Smooth muscle cell of the brain vasculature (primary cell): ENCODE results near the gene GATA6.

Experiments
- DNase-seq: peaks from one replicate; pipeline ENCODE4 v3.0.0-alpha.2; 2012; ENCODE audit warnings: low read depth, low spot score

GATA6 gene

DNA sequence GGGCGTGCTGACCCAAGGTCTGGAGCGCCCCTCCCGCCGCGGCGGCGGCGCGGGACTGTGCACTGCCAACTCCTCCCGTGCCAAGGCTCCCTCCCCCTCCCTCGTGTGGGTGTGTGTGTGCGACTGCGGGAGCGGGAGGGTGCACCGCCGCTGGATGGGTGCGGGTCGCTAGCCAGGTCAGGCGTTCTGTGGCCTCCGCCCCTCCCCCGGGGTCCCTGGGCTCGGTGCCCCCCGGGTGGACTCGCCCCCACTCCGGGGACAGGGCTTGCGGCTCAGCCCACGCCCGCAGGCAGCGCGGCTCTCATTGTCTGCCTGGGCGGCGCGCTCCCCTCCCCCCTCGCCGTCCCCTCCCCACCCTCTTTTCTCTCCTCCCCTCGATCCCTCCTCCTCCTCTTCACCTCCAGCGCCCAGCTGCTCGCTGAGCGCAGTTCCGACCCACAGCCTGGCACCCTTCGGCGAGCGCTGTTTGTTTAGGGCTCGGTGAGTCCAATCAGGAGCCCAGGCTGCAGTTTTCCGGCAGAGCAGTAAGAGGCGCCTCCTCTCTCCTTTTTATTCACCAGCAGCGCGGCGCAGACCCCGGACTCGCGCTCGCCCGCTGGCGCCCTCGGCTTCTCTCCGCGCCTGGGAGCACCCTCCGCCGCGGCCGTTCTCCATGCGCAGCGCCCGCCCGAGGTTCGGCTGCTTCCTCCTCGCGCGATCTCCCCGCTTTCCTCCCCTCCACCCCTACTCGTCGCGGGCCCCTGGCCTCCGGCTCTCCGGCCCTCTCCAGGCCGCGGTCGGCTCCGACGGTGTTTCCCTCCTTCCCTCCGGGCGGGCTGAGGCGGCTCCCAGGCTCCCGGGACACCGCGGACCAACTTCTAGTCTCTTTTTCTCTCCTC lies at the start of gene GATA6:
TSS of gene GATA6 (plus strand) at position 579 of the 878 bp plus-strand sequence. CDS start 1,556 bp downstream, outside the sequence.
- no peak for DNase-seq

DNA sequence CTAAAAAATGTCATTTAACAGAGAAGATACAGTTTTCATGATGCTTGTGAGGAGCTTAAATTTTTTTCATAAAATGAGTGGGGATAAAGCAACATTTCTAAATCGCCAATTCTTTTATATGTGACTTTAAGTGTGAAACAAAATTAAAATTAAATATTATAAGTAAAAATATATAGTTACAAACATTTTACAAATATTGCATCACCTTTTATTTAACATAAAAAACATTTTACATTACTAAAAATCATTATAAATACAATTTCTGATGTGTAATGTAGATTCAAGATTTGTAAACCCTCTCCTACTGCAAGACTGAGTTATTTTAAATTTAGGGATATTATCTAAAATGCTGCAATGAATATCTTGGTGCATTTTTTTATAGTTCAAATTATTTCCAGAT lies 44.4 kb upstream of the GATA6 start:
- DNase-seq: no peak

DNA sequence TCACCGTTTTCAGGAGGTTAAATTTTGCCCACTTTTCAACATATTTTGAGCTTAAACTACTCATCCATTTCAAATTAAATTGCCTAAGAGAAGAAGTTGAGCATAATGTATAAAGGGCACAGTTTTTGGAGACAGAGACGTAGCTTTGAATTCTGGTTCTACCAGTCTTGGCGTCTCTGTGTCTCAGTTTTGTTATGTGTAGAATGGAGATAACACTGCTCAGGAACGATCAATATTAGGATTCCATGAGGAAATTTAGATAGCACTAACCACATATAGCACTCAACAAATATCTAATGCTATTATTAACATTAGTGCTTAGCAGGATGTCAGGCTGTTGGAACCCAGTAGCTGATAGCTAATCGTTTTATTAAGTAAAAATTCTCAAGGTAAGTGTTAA lies 40.4 kb upstream of the GATA6 start:
- no peak for DNase-seq

DNA sequence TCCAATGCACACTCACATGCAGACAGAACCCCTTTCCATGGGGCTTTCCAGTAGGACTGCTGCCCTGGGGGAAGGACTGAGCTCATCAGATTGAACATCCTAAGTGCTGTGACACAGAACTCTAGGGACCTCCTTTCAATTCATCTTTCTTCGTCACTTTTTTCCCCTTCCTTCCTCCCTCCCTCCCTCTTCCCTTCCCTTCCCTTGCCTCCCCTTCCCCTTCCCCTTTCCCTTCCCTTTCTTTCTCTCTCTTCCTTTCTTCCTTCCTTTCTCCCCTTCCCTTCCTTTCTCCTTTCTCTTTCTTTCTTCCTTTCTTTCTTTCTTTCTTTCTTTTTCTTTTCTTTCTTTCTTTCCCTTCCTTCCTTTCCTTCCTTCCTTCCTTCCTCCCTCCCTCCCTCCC lies 39.6 kb upstream of the GATA6 start:
- no peak for DNase-seq

DNA sequence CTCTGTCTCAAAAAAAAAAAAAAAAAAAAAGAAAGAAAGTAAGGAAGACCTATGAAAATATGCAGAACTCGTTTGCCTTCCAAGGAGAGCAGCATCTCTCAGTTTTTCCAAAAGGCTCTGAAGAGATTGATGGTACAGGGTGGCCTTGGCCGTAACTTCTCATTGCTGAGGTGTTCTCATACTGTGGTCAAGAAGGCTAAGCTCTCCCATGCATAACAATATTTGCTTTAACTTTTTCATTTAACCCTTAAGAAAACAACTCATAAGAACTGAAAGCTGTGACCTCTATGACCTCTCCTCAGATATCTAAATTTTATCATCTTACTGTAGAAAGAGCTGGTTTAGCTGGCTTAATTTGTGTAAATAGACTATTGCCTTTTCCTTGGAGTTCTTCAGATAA lies 37.1 kb upstream of the GATA6 start:
- DNase-seq: no peak

DNA sequence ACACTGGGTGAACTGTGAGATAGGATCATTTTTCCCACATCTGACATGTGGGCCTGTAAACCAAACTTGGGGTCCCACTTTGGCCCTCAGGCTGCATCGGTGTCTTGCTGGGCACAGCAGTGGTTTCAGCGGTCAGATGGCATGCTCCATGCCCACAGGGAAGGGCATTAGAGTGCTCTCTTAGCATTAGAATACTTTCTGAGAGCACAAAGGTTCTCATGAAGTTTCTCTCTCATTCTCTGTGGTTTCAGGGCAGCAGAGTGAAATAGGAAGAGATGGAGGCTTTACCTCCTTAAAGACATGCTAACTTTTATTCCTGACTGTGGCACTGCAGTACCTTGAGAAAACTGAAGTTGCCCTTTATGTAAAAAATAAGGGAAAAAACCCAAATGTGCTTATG lies 36.6 kb upstream of the GATA6 start:
- DNase-seq: no peak

DNA sequence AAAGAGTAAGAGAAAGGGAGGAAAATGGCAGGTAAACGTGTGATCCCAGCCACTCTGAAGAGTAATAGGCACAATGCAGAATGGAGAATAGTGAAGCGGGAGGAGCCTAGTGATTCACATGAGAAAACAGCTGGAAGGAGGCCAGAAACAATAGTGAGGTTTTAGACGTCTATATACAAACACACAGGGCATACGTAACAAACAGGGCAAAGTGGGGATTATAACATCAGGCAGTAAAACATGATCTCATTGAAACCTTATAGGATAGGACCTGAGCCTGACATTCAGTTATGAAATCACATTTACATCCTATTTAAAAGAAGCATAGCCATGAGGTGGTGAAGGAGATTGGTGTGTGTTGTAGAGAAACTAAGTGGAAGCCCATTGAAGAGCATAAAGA lies 33.0 kb upstream of the GATA6 start:
- no peak for DNase-seq

DNA sequence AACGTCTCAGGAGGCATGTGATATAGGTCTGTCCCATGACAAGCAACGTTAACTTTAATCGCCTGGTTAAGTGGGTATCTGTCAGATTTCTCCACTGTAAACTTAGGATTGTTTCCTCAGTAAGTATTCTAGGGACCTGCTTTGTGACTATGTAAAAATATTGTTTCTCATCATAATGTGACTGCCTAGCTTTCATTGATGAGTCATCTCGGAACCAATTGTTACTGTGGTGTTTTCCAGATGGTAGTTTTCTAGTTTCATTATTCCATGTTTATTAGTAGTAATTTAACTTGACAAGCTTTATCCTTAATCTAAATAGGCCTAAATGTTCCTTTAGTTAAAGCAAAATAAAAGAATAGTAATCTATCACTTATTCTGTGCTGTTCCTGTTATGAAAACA lies 28.2 kb upstream of the GATA6 start:
- no peak for DNase-seq

DNA sequence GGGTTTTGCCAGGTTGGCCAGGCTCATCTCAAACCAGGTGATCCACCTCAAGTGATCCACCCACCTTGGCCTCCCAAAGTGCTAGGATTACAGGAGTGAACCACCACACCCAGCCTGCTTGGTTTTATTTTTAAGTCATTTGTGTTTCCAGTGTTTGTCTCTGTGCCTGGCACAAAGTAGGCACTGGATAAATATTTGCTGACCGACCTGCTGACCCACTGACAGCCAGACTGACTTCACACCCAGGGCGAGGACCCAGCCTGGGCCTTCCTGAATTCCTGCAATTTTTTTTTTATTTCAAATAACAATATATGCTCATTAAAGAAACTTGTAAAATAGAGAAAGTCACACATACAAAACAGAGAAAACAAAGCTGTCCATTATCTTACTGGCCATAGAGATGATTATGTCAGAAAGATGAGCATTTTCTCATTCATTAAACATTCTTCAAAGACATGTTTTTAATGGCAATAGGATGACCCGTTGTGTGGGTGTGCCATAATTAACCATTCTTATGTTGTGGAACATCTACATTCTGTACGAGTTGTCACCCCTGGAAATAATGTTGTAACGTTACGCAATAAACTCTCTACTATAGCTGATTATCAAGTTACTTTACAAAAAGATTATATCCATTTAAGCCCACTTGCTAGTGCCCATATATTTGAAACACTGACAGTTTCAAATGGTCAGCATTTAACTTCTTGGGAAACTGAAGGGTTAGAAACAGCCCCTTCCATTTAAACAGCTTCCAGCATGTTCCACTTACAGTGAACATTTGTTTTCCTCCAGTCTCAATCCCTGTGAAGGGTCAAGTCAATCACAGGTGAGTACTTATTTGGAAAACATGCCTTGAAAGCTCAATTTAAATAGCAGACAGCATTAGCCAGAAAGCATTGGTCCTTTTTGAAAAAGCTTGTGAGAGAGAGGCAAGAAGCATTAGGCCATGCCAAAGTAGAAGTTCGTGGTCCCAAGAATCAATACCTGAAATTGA lies 25.7 kb upstream of the GATA6 start:
- DNase-seq: no peak

DNA sequence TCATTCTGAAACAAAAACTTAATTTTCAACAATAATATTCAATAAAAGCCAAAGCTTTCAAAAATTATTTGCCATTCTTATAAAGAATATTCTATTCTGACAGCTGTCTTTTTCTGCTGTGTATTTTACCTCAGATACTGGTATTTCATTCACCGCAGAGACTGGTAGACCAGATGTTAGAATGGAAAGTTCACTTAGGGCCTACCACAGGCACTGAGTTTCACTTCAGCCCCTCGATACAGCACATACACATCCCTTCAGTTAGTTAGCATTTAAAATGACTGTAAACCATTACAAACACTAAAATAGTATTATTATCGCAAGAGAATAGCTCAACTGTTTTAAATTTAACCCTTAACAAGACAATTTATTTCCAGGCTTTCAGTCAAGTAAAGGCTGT lies 24.2 kb upstream of the GATA6 start:
- DNase-seq: no peak

DNA sequence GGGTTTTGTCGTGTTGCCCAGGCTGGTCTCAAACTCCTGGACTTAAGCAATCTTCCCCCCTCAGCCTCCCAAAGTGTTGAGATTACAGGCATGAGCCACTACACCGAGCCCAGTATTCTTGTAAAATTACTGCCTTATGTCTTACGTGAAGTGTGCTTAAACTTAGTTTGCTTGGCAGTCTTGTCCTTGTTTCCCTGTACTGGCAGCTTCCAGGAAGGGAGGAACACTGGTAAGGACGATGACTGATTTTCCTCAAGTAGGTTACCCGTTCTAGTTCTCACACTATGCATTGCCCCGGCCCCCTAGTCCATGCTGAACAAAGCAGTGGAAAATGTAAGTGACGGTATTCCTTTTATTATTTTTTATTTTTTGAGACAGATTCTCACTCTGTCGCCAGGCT lies 19.7 kb upstream of the GATA6 start:
- no peak for DNase-seq

DNA sequence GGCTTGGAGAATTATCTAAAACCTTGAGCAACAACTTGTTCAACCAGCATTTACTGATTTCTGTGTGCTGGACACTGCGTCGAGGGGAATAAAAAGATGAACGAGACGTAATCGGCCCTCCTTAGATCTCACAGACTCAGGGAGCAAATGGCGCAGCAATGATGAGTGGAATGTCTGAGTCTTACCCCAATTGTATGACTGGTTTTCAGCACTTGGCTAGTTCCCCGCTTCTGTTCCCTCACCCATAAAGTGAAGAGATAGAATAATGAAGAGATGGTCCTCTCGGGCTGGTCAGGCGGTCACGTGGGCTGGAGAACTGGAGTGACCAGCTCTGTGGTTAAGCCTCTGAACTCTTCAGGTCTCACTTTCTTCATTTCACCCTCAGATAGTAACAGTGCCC lies 17.3 kb upstream of the GATA6 start:
- no peak for DNase-seq

DNA sequence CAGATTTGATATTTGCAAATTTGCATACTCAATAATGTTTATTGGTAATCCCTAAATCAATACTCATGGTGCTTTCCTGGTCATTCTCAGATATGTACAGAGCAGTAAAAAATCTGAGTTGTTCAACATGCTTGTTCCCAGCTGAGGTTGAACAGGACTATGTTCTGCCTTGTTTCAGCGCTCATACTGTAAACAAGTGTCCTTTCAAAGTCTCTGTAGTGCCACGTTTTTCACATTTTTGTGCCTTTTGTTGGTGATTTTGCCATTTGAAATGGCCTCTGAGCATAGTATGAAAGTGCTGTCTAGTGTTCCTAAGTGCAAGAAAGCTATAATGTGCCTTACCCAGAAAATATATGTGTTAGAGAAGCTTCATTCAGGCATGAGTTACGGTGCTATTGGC lies 16.0 kb upstream of the GATA6 start:
- no peak for DNase-seq

DNA sequence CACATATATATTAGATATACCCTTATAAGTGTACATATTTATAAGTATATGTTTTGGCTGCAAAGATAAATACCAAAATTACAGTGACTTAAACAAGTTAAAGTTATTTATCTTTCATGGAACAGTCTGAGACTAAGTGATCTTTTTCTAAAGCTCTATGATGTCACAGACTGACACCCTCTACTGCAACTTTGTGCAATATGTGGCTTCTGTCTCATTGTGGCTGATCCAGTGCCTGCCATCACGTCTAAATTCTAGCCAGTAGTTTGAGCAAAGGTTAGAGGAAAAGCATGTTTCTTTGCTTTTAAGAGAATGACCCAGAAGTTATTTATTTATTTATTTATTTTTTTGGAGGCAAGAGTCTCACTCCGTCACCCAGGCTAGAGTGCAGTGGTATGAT lies 13.8 kb upstream of the GATA6 start:
- no peak for DNase-seq

DNA sequence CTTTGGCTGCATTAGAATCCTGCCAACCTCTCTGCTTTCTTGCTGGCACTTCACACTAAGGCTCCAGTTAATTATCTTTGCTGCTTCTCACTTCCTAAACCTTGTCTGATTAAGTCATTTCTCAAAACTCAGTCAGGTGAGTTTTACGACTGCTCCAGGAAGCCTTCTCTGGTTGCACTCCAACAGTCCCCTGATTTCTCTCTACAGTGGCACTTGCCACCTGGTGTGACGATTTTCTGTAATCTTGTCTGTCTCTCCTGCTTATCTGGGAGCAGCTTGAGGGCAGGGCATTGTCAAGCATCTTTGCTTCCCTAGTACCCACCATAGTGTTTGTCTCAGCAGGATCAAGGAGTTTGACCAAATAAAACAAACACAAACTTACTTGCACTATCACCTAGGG lies 10.4 kb upstream of the GATA6 start:
- DNase-seq: no peak

DNA sequence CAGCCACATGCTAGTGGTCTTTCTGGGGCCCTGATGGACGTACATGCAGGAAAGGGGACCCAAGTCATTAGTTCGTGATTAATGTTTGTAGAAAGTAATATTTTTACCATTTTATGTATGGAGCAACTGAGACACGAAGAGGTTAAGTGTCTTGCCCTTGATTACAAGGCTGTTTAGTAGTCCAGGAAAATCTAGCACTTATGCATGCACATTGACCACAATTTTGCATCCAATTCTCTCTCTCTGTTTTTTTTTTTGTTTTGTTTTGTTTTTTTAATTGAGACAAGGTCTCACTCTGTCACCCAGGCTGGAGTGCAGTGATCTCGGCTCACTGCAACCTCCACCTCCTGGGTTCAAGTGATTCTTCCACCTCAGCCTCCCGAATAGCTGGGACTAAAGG lies 8.3 kb upstream of the GATA6 start:
- DNase-seq: no peak

DNA sequence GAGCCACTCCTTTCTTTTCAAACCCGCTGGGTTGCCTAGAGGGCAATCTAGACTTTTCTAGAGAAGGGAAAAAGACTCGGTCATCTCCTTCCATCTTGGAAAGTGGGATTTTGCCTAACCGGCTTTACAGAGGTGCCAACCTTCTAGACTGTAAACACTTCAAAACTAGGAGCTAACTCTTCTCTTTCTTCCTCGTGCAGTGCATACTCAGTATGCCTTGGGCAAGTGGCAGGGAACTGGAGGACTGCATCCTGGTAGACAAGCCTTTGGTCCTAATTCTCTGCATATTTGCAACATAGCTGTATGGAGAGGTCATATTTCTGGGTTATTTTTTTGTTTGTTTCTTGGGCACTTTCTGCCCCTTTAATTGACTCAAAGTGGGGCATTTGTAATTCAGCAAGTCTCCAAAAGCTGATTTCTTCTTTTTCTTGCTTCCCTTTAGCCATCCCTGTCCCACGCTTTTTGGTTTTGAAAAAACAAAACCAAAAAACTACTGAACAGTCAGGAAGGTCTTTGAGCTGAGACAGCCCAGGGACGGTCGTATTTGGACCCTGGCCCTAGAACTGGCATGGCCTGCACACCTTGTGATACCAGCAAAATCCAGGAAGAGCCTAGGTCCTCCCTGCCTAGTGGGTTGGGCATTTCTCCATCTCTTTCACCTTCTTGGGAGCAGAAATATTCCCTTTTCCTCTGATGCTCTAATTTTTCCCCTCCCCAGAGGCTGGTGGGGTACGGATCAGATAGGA lies 5.8 kb upstream of the GATA6 start:
- DNase-seq: no peak

DNA sequence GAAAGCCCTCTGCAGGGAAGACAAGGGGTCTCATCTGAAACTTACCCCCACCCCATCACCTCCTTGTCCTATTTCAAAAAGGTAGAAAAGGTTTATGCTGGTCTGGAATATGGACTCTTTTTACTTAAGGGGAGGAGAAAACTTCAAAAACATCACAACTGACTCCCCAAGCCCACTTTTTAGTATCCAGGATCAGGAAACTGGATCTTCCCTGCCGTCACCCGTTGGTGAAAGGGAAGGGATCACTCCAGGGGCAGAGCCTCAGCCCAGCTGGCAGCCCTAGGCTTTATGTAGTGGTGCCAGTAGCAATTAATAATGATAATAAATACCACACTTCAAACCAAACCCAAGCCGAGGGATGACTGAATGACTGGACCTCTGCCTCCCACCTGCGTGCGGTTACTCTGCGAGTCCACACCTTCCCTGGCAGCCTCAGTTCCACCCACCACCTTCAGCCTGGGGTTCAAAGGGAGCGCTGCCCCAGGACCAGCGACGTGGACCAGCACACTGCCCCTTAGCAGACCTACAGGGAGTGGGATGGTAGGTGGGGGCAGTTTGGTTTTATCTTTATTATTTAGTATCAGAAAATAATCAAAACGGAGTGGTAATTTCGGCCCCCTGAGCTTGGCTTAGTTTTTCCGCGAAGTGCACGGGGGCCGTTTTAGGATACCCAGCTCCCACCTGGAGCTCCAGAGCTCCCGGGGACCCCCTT lies 4.9 kb upstream of the GATA6 start:
- DNase-seq: no peak

DNA sequence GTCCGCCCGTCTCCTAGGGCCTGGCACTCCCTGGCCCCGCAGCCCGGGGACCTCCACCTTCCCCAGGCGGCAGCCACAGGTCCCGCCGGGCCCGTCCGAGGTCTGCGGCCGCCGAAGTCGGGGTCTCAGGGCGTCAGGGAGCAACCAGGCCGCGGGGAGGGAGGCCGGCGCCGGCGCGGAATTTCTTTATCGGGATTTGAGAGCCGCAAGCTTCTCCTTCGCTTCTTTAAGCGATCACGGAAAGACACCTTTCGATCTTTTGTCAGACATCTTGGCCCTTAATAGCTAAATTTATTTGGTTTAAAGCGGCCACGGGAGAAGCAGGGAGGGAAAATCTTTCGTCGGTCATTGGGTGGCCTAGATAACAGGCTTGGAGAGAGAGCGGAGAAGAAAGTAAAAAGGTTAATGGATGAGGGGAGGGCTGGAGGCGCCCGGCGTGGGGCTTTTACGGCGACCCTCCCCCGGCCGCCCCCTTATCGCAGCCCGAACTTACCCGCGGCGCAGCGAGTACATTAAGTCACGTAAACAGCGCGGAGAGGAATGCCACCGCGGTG lies 4.3 kb upstream of the GATA6 start:
- DNase-seq: no peak

DNA sequence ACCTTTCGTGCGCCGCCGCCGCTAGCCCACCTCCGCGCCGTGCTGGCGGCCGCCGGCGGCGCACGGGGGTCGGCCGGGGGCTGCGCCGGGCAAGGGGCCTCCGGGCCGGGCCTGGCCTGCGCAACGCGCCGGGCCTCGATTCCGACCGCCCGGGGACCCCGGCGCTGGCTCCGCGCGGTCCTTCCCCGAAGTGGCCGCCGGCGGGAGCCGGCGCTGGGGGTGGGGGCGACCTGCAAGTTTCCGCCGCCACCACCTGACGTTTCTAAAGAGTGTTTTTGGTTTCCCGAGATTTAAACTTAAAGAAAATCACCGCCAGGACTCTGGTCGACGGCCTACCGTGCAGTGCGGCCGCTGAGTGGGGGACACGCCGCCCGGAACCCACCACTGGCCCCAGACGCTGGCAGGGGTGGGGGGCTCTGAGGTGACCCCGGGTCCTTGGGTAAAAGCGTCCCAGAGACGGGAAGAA lies 3.8 kb upstream of the GATA6 start:
- no peak for DNase-seq
